ENCODE data around the gene TGM2. TPM values are rescaled to one million over a fixed set of nuclear protein-coding genes. Genes with fewer than 3 reads are reported as not detected.
A peak's percentile ranks its signal among the peaks of the same experiment; 100 is the strongest.

TGM2 gene
- total RNA-seq, 1 experiment from 2014 or later = 138 TPM

- CTCF ChIA-PET = no interaction called here
- POLR2A ChIA-PET = no interaction called here
Observed at GRCh38 chr20:38172408-38172807, 7.3 kb upstream of the TGM2 start.

GRCh38 chr20:38171675-38172043, 6.6 kb upstream of the TGM2 start:
- H3K27ac Mint-ChIP-seq (ENCODE audit: unreplicated experiment) = no peak overlapping the region
- intact Hi-C loops (cut with micrococcal nuclease; ENCODE audit: unreplicated experiment) = loop anchor here (2.0 kb wide), 1 partner anchor 49 kb away; no protein-coding TSS in a partner anchor
- Histone ChIP-seq H3K4me3 (ENCODE audit: low read depth, low read length) (no peak overlapping the region), H3K4me1 (peaks cover 27% of the 10 kb centered on the region), H3K27me3 (replicated peaks; ENCODE audit: control insufficient read depth, insufficient read depth, low read length) (no peaks in the 10 kb centered on the region), H3K36me3 (ENCODE audit: control insufficient read depth, insufficient read depth, low read length) (no peaks in the 10 kb centered on the region), H3K9me3 (no peaks in the 10 kb centered on the region)
- H3K4me1 Mint-ChIP-seq (ENCODE audit: low read depth, unreplicated experiment) = peaks cover 30% of the 10 kb centered on the region
- H3K9me3 Mint-ChIP-seq (ENCODE audit: unreplicated experiment) = no peaks in the 10 kb centered on the region
- ChIA-PET POLR2A (no interaction called here), CTCF (interaction anchor here (0.8 kb wide), 1 partner anchor 49 kb away, joined by 3 read pairs; no protein-coding TSS in a partner anchor)
- H3K27me3 Mint-ChIP-seq (ENCODE audit: insufficient read depth, unreplicated experiment) = no peaks in the 10 kb centered on the region
- no peak overlapping the region for H3K4me3 Mint-ChIP-seq (ENCODE audit: unreplicated experiment)
- BruUV-seq (replicated peaks) = no TSS peak
- H3K36me3 Mint-ChIP-seq (ENCODE audit: insufficient read depth, unreplicated experiment) = no peaks in the 10 kb centered on the region
- no peak for TF ChIP-seq CTCF (IDR thresholded peaks at IDR 0.05; ENCODE audit: insufficient read depth in 1 of 2, low read depth in 1 of 2, low read length in 1 of 2, severe bottlenecking in 1 of 2, unreplicated experiment in 1 of 2)
- DNase-seq = no peak

More at GRCh38 chr20:38172408-38172807, 7.3 kb upstream of the TGM2 start:
- intact Hi-C loops (cut with micrococcal nuclease; ENCODE audit: unreplicated experiment) = loop anchor here (2.0 kb wide), 1 partner anchor 48 kb away; no protein-coding TSS in a partner anchor
- Histone ChIP-seq H3K27me3 (replicated peaks; ENCODE audit: control insufficient read depth, insufficient read depth, low read length) (no peaks in the 10 kb centered on the region), H3K9me3 (no peaks in the 10 kb centered on the region), H3K36me3 (ENCODE audit: control insufficient read depth, insufficient read depth, low read length) (no peaks in the 10 kb centered on the region), H3K4me3 (ENCODE audit: low read depth, low read length) (no peak overlapping the region), H3K4me1 (peaks cover 27% of the 10 kb centered on the region)
- no peaks in the 10 kb centered on the region for H3K36me3 Mint-ChIP-seq (ENCODE audit: insufficient read depth, unreplicated experiment)
- no peak overlapping the region for H3K27ac Mint-ChIP-seq (ENCODE audit: unreplicated experiment)
- no peak for DNase-seq
- TF ChIP-seq CTCF (IDR thresholded peaks at IDR 0.05; ENCODE audit: insufficient read depth in 1 of 2, low read depth in 1 of 2, low read length in 1 of 2, severe bottlenecking in 1 of 2, unreplicated experiment in 1 of 2) = peak in 1 of 2 experiments; percentile 45
- H3K4me1 Mint-ChIP-seq (ENCODE audit: low read depth, unreplicated experiment) = peaks cover 30% of the 10 kb centered on the region
- no peaks in the 10 kb centered on the region for H3K27me3 Mint-ChIP-seq (ENCODE audit: insufficient read depth, unreplicated experiment)
- H3K4me3 Mint-ChIP-seq (ENCODE audit: unreplicated experiment) = no peak overlapping the region
- H3K9me3 Mint-ChIP-seq (ENCODE audit: unreplicated experiment) = no peaks in the 10 kb centered on the region
- BruUV-seq (replicated peaks) = no TSS peak

DNA sequence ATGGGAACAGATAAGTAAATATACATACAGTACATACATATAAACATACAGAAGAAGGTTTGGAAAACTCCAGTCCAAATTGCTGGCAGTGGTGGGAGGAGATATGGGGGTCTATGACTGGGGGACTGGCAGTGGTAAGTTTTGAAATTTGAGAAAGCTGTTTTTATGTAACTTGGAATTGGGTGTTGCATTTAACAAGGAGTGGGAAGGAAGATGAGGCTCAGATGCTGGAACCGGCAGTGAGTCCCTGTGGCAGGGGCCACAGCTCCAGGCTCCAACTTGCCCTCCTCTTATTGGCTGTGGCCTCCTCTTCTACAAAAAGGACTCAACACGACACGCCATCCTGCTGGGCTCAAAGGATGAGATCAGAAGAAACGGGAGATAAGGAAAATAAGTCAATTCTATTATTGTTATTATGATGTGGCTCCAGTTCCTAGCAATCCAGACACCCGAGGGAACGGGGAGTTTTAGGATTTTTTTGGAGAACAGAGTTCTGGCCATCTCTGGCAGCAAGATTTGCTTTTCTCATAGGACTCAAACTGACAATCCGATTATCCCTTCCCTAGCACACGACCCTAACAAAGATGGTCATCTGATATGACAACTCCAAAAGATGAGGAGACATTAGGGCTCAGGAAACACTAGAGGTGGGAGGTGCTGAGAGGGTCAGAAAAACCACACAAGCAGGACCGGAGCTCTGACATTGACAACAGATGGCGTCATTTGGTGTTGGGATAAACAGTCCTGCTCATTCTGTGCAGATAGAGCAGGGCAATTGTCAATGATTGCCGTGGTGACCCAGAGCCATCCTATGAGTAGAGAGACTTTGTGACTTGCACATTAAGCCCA, 6.0 kb upstream of the TGM2 start:
- intact Hi-C loops (cut with micrococcal nuclease; ENCODE audit: unreplicated experiment) = no loop called here
- no peak overlapping the region for H3K4me3 ChIP-seq (ENCODE audit: low read depth, low read length)
- DNase-seq = no peak
- no peaks in the 10 kb centered on the region for H3K9me3 ChIP-seq
- H3K27ac Mint-ChIP-seq (ENCODE audit: unreplicated experiment) = no peak overlapping the region
- ChIA-PET POLR2A (no interaction called here), CTCF (interaction anchor here (0.5 to 0.8 kb wide), 2 partner anchors 50 to 59 kb away, joined by 3 to 4 read pairs; no protein-coding TSS in a partner anchor)
- no peaks in the 10 kb centered on the region for H3K36me3 ChIP-seq (ENCODE audit: control insufficient read depth, insufficient read depth, low read length)
- BruUV-seq (replicated peaks) = no TSS peak
- no peaks in the 10 kb centered on the region for H3K27me3 Mint-ChIP-seq (ENCODE audit: insufficient read depth, unreplicated experiment)
- no peak overlapping the region for H3K4me3 Mint-ChIP-seq (ENCODE audit: unreplicated experiment)
- H3K27me3 ChIP-seq (replicated peaks; ENCODE audit: control insufficient read depth, insufficient read depth, low read length) = no peaks in the 10 kb centered on the region
- H3K4me1 ChIP-seq = peaks cover 27% of the 10 kb centered on the region
- TF ChIP-seq CTCF (IDR thresholded peaks at IDR 0.05; ENCODE audit: insufficient read depth in 1 of 2, low read depth in 1 of 2, low read length in 1 of 2, severe bottlenecking in 1 of 2, unreplicated experiment in 1 of 2) = no peak
- H3K36me3 Mint-ChIP-seq (ENCODE audit: insufficient read depth, unreplicated experiment) = no peaks in the 10 kb centered on the region
- peaks cover 36% of the 10 kb centered on the region for H3K4me1 Mint-ChIP-seq (ENCODE audit: low read depth, unreplicated experiment)
- no peaks in the 10 kb centered on the region for H3K9me3 Mint-ChIP-seq (ENCODE audit: unreplicated experiment)

Data from Caco-2 (cell line).